ENCODE data around the gene NSD1.
A peak's percentile ranks its signal among the peaks of the same experiment; 100 is the strongest.

DNA sequence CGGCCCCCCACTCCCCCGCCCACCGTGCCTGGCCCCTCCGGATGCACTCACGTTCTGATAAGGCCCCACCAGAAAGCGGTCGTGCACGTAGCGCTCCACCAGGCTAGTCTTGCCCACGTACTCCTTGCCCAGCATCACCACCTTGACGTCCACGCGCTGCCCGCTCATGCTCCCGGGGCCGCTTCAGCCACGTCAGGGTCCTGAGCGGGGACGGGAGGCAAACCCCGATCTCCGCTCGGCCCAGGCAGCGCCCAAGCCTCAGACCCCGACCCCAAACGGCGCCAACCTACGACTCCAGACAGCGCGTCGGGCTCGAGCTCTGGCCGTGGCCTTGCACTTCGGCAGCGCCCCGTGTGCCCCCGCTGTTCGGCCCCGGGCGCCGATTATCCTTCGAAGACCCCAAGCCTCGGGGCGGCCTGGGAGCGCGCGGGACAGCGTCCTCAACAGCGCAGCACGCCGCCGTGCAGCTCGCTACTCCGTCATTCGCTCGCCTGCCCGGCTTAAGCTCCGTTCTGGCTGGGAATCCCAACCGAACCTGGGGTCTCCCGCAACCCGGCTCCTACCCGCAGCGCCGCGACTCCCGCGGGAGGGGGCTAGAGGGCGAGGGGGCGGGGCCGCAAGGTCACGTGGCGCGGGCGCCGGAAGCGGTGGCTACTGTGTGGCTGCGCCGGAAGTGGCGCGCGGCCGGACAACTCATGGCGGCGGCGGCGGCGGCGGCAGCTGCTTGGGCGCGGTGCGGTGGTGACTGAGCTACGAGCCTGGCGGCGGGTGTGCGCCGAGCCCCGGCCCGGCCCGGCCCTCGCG is 169.8 kb downstream of the NSD1 start, which contains the start of the genes PRELID1 and RAB24:
- TF ChIP-seq, protein P1, sequence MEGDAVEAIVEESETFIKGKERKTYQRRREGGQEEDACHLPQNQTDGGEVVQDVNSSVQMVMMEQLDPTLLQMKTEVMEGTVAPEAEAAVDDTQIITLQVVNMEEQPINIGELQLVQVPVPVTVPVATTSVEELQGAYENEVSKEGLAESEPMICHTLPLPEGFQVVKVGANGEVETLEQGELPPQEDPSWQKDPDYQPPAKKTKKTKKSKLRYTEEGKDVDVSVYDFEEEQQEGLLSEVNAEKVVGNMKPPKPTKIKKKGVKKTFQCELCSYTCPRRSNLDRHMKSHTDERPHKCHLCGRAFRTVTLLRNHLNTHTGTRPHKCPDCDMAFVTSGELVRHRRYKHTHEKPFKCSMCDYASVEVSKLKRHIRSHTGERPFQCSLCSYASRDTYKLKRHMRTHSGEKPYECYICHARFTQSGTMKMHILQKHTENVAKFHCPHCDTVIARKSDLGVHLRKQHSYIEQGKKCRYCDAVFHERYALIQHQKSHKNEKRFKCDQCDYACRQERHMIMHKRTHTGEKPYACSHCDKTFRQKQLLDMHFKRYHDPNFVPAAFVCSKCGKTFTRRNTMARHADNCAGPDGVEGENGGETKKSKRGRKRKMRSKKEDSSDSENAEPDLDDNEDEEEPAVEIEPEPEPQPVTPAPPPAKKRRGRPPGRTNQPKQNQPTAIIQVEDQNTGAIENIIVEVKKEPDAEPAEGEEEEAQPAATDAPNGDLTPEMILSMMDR (optimal IDR thresholded peaks at IDR 0.05 in 1 of 3, IDR thresholded peaks at IDR 0.05 in 1 of 3, conservative IDR thresholded peaks at IDR 0.05 in 1 of 3; ENCODE audit: extremely low read depth in 1 of 3, insufficient read depth in 2 of 3, low read length in 3 of 3): peak; percentile 13 to 50 (median 45)
- TF ChIP-seq EZH2 (IDR thresholded peaks at IDR 0.05; ENCODE audit: low read length): no peak

Data from keratinocyte (primary cell).